ENCODE measurements around the gene CFAP46.
"Not testable (repeated sequence)": the region's sequence is repeated elsewhere in the genome, so short reads cannot be mapped to it uniquely, and the experiment has no call there.

Gene CFAP46

DNA sequence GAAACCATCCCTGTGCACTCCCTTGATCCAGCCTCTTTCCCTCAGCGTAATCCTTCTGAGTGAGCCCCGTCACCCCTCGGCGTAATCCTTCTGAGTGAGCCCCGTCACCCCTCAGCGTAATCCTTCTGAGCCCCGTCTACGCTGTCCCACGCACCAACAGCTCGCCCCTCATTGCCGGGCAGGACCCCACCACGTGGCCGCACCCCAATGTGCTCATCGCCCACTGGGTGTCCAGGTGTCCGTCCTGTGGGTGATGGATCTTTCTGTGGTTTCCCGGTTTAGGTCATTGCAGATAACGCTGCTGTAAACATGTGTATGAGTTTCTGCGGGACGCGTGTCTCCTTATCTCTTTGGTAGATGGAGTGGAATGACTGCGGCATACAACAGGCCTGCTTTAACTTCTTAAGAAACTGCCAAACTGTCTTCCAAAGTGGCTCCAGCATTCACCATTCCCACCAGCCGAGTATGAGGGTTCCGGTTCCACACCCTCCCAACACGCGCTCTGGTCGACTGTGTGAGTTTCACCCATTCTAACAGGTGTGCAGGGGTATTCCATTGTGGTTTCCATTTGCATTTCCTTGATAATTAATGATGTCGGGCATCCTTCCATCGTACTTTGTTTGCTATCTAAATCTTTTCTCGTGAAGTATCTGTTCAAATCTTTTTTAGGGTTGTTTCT lies 114.4 kb downstream of the CFAP46 start:
- DNase-seq (ENCODE audit: low read depth in 2 of 2): no peak

GRCh38 chr10:132827423-132827789 lies 115.0 kb downstream of the CFAP46 start:
- no peak for DNase-seq (ENCODE audit: low read depth in 2 of 2)

DNA sequence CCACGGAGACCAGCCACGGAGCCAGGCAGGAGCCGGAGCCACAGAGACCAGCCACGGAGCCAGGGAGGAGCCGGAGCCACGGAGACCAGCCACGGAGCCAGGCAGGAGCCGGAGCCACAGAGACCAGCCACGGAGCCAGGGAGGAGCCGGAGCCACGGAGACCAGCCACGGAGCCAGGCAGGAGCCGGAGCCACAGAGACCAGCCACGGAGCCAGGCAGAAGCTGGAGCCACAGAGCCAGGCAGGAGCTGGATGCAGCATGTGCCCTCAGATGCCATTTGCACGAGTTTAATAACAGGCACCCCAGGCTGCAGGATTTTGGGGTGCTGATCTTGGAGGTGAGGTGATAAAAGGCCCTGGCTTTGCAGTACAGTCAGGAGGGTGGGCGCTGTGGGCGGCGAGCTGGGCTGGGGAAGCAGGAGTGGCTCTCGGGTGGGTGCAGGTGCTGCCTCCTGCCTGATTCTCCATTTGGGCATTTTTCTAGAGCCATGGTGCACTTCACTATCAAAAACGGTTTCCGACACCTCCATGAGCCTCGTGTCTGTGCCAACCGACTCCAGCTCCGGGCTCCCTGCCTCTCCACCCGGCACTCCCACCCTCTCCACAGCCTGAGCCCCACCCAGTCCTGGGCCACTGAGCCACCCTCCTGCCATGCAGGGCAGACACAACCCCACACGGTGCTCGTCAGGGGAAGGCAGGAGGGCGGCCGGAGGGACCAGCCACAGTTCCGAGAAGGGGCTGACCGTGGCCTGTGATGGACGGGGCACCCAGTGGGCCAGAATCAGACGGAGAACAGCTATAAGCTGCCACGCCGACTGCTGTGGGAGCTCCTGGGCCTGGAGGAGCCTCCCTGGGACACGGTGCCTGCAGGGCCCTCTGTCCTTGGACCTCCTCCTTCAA lies 115.6 kb downstream of the CFAP46 start:
- DNase-seq (ENCODE audit: low read depth in 2 of 2): no peak

- DNase-seq (ENCODE audit: low read depth in 2 of 2): not testable (repeated sequence)
Observed at GRCh38 chr10:132825783-132826523, 116.4 kb downstream of the CFAP46 start.

DNA sequence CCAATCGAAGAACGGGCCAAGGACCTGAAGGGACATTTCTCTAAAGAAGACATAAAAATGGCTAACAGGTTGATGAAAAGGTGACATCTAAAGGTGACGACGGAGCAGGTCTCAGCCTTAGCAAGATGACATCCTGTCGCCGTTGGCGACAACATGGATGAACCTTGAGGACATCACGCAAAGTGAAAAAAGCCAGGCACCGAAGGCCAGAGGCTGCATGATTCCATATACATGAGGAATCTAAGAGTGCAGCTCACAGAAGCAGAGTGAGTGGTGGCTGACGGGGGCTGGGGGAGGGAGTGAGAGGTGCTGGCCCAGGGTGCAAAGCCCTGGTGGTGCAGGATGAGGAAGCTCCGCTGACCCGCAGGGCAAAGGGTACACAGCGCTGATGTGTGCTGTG lies 122.3 kb downstream of the CFAP46 start:
- DNase-seq (ENCODE audit: low read depth in 2 of 2): no peak

- no peak for DNase-seq (ENCODE audit: low read depth in 2 of 2)
Observed at GRCh38 chr10:132817701-132818211, 124.6 kb downstream of the CFAP46 start.

- no peak for DNase-seq (ENCODE audit: low read depth in 2 of 2)
Observed at GRCh38 chr10:132816718-132817117, 125.7 kb downstream of the CFAP46 start.

DNA sequence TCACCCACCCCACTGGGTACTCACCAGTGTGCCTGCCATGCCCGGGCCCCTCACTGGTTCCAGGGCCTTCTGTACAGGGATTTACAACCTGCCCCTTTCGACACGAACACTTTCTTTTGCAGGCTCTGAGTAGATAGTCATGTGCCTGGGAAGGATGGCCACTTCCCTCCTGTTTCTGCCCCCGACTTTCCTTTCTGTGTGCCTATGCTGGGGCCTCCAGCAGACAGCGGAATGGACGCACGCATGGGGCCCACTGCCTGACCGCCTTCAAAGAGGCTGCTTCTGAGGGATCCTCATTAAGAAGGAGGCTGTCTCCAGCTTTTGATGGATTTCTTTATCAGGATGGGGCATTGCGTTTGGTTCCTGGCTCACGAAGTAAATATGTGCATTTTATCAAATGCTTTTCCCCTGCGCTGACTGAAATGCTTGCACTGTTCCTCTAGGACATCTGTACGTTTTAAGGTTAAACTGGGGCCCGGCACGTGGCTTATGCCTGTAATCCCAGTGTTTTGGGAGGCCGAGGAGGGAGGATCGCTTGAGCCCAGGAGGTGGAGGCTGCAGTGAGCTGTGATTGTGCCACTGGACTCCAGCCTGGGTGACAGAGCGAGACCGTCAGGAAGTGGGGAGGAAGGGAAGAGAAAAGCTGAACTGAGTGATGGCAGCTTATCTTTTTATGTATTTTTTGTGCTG lies 127.1 kb downstream of the CFAP46 start:
- no peak for DNase-seq (ENCODE audit: low read depth in 2 of 2)

DNA sequence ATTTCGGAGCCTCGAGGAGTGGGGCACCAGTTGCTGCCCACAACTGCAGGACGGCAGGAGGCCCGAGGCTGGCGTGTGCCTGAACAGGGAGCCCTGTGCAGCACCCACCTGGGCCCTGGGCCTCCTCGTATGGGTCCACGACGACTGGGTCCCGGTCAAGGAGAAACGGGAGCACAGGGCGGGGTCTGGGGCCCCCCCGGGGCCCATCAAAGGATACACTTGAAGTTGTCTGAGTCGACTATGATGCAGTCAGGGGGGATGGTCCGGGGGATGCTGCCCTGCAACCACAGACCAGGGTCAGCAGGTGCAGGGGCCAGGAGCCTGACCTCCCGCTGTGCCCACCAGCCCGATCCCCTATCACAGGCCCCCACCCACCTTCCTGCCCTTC lies 127.9 kb downstream of the CFAP46 start:
- no peak for DNase-seq (ENCODE audit: low read depth in 2 of 2)

- DNase-seq (ENCODE audit: low read depth in 2 of 2): no peak
Observed at GRCh38 chr10:132813560-132814468, 128.6 kb downstream of the CFAP46 start.

- no peak for DNase-seq (ENCODE audit: low read depth in 2 of 2)
Observed at GRCh38 chr10:132813001-132813401, 129.4 kb downstream of the CFAP46 start.

- DNase-seq (ENCODE audit: low read depth in 2 of 2): no peak
Observed at GRCh38 chr10:132812520-132812919, 129.8 kb downstream of the CFAP46 start.

DNA sequence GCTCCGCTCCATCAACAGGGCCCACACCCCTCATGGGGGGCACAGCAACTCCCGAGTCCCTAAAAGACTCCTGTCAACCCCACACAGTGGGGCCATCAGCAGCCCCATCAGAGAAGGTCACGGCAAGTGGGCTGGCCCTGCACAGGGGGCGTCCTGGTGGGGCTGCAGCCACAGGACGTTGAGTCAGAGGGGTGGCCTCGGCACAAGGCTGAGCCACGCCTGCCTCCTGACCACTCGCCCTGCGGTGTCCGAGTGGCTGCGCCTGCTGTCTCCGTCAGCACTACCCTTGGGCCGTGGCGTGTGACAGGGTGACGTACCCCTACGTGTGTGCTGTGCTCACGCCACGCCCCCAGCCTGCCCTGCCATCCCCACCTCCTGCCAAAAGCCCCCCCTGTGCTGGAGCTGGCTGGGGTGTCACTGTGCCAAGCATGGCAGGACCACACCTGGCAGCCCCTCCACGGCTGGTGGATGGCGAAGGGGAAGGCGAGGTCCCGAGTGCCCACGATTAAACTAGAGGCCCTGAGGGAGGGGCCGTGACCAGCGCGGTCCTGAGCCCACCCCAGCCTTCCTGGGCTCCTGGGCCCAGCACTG lies 130.4 kb downstream of the CFAP46 start:
- DNase-seq (ENCODE audit: low read depth in 2 of 2): no peak

DNA sequence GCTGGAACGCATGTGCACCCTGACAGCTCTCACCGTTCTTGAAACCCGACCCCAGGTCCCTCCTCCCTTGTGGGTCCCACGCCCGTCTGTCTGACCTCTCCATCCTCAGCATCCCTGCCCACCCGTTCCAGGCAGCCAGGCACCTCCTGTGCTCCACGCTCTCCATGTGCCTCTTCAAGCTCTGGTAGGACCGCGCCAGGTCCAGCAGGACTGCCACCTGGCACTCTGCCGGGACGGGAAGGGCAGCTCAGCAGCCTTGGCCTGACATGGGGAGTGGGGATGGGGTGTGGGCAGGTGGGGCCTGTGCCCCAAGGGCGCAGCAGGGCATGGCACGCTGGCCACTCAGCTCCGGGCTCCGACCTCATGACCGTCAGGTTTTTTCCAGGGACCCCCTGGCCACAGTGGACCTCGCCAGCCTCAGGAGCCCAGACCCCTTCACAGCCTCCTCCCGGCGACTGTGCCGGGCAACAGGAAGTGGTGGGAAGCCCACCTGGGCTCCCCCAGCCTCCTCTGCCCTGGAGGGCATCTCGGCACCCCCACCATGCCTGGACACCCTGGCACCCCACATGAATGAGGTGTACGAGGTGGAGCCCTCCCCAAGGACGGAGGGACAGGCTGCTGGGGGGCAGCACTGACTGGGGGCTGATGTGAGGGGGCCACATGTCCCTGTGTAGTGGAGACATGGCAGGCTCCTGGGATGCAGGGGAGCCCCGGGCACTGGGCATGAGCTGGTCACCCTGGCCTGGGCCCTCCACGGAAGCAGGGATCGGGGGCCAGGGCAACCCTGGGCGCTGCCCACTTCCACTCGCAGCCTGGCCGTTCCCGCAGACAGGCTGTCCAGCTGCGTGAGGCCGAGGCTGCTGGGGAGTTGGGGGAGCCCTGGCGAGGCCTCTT lies 131.3 kb downstream of the CFAP46 start:
- no peak for DNase-seq (ENCODE audit: low read depth in 2 of 2)

GRCh38 chr10:132810141-132810806 lies 132.1 kb downstream of the CFAP46 start:
- no peak for DNase-seq (ENCODE audit: low read depth in 2 of 2)

DNA sequence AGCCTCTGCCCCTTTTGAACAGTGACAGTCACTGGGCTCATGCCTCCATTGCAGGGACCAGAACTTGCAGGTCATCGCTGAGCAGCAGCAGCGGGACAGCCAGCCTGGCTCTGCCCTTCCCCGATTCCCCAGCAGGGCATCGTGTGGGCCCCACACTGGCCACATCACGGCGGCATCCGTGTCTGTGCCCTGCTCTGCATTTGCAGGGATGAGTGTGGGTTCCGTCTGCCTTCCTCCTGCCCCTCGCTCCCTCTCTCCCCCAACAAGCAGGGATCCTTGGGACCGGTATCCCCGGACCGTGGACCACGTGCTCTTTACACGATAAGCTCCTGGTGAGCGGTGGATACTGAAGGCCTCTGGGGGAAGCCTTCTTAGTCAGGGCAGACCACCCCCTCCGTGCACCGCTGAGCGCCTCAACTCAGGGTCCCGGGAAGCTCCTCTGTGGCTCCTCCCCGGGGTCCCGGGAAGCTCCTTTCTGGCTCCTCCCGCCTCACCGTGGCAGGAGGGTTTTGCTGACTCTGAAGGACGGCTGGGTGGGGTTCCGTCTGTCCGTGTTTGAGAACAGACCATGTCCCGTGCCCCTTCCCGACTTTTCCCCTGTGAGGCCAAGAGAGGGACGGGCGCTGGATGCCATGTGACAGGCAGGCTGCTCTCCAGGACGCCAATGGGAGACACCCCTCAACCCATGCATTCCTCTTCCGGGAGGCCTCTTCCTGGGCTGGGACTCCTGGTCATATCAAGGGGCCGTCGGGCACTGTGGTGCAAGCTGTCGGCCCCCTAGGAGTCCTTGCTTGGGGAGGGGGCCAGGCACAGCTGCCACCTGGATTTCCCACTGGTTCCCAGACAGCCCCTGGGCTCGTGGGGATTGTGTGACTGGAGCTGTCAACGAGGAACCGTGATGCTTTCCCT lies 132.9 kb downstream of the CFAP46 start:
- DNase-seq (ENCODE audit: low read depth in 2 of 2): no peak

- no peak for DNase-seq (ENCODE audit: low read depth in 2 of 2)
Observed at GRCh38 chr10:132808383-132809231, 133.8 kb downstream of the CFAP46 start.
